K562 (cell line): Measurements from ENCODE around the gene CCDC87. TPM values are rescaled to one million over a fixed set of nuclear protein-coding genes. Genes with fewer than 3 reads are reported as not detected.
A peak's percentile ranks its signal among the peaks of the same experiment; 100 is the strongest.

Source experiments
- DACH1 ChIP-seq: fragments of 450-650 bp; IDR thresholded peaks from 2 replicates; pipeline ENCODE4 v1.6.1; 2018; ENCODE audit not compliant: partially characterized antibody
- DNMT1 ChIP-seq: fragments of 450-650 bp; IDR thresholded peaks from 2 replicates; pipeline ENCODE4 v1.6.1; 2016; ENCODE audit warnings: antibody characterized with exemption, mild to moderate bottlenecking
- FOXJ2 ChIP-seq: fragments of 200-800 bp; sonication (Bioruptor generic); IDR thresholded peaks from 2 replicates; pipeline ENCODE4 v1.6.1; 2016; ENCODE audit warnings: missing genetic modification characterization, missing compliant biosample characterization
- GATAD2A ChIP-seq: fragments of 450-650 bp; IDR thresholded peaks from 2 replicates; pipeline ENCODE4 v1.6.1; 2017
- LARP7 ChIP-seq: fragments of 450-650 bp; IDR thresholded peaks from 2 replicates; pipeline ENCODE4 v1.6.1; 2016
- NR0B1 ChIP-seq: fragments of 450-650 bp; IDR thresholded peaks from one replicate; pipeline ENCODE4 v1.6.1; 2018; ENCODE audit warnings: mild to moderate bottlenecking, moderate library complexity; ENCODE audit not compliant: partially characterized antibody
- SOX6 ChIP-seq: fragments of 450-650 bp; IDR thresholded peaks from 2 replicates; pipeline ENCODE4 v1.6.1; 2014; ENCODE audit warnings: mild to moderate bottlenecking
- TCF15 ChIP-seq: fragments of 250-450 bp; sonication (Bioruptor Pico); IDR thresholded peaks from 2 replicates; pipeline ENCODE4 v1.8.0; 2022; ENCODE audit warnings: moderate library complexity, mild to moderate bottlenecking, inconsistent platforms
- TCFL5 ChIP-seq: fragments of 250-450 bp; sonication (Bioruptor Pico); conservative IDR thresholded peaks from 2 replicates; pipeline ENCODE4 v1.6.1; 2021; ENCODE audit warnings: mild to moderate bottlenecking, moderate library complexity, matching md5 sums
- ZNF407 ChIP-seq: fragments of 450-650 bp; IDR thresholded peaks from 2 replicates; pipeline ENCODE4 v1.6.1; 2016; ENCODE audit warnings: low read depth
- ZNF561 ChIP-seq: fragments of 450-650 bp; formaldehyde crosslinking; conservative IDR thresholded peaks from 2 replicates; pipeline ENCODE4 v1.4.0; 2020; ENCODE audit warnings: mild to moderate bottlenecking, moderate library complexity
- ZNF586 ChIP-seq: fragments of 450-650 bp; formaldehyde crosslinking; conservative IDR thresholded peaks from 2 replicates; pipeline ENCODE4 v1.4.0; 2020; ENCODE audit warnings: mild to moderate bottlenecking, moderate library complexity
- polyA plus RNA-seq, 8 experiments: library from polyadenylated mRNA; depleted of rRNA in 4 of 8; stranded (reverse) in 5 of 8; unstranded in 3 of 8; fragments of >200 nt; fragmentation: Nextera tagmentation in 2 of 8; fragmentation: Illumina TruSeq in 1 of 8; extraction: Ambion mirVana in 2 of 8; extraction: Trizol in 1 of 8; gene quantifications; 2 replicates each; pipeline versions ENCODE4 v1.2.1 to v1.2.3, GENCODE V29; 2011 to 2014; ENCODE audit warnings: inconsistent platforms in 1 of 8, missing spikeins in 1 of 8
- total RNA-seq, 7 experiments: library from RNA; depleted of rRNA in 6 of 7; stranded (reverse); fragments of >200 nt in 6 of 7; fragmentation: Illumina TruSeq in 2 of 7; extraction: Trizol in 2 of 7; gene quantifications; 2 replicates each; pipeline versions ENCODE4 v1.2.1 to v1.2.3, GENCODE V29; 2011 to 2021; ENCODE audit warnings: low replicate concordance in 1 of 7
- TF ChIP-seq, protein P1 (sequence below): fragments of 250-450 bp; sonication (Bioruptor Pico); IDR thresholded peaks from 2 replicates; pipeline ENCODE4 v1.5.0; 2021; ENCODE audit warnings: mild to moderate bottlenecking, moderate library complexity

The CCDC87 gene
- total and polyA plus RNA-seq, 9 of the 15 experiments (the other 6 are each of a cell fraction or from before 2014, with no cell fraction given): 0.03 to 0.44 (median 0.15) TPM; not detected in 1

GRCh38 chr11:66592457-66593302 lies at the start of gene CCDC87, which contains the start of gene CCS (continued):
- TF ChIP-seq, protein P1, sequence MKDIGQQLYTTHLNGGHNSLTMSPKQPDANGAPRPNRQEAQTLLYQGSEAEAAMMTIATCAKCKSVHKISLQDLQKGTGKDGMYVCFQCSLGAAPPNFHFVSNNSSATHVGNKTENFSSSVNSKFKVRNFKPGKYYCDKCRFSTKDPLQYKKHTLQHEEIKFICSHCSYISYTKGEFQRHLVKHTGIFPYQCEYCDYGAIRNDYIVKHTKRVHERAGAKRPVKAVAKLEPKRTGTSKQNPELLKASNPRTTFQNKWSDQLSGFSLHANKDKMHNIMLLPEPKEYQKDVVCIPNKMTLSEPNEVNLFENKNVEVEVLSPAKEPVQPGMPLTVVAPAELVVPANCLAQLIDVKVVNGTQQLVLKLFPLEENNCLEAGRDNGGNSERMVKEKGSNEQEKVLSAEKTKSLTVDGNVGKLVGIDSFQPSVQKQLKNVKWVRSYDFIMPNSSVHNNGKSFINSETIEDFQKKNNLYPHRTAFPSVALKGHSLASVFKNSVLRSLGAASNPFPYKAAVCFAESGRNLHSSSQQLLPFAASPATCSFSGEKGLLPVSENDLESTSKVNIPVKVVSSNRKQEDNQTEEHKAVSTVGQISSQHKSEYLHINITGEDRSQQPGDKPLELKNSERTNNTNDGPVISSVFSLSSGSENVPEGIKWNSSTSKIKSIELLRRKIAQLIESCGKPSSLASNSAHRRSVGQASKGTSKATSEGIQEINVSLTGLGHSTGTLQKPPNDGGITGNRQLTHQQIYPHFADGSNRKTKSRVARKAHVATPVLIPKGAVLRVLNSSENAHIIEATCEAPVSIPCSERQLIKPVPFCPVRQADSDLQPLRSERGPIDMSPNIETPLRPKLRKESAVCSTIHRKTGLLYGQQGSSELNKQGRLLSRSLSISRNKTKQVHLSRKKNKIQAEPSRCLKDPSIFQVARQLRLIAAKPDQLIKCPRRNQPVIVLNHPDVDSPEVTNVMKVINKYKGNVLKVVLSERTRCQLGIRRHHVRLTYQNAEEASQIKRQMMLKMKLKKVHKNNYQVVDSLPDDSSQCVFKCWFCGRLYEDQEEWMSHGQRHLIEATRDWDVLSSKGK: no peak
- TF ChIP-seq GATAD2A: no peak
- TF ChIP-seq LARP7: 0 out of 2 replicates have a peak, but pooled peaks have one; percentile 50
- TF ChIP-seq ZNF586 (CRISPR knock-in tag): no peak
- TF ChIP-seq FOXJ2: peak; percentile 39; the same call in 1 of the 2 replicates
- TF ChIP-seq TCFL5 (CRISPR knock-in tag): no peak
- no peak for TF ChIP-seq TCF15 (CRISPR knock-in tag)
- peak; percentile 51 for TF ChIP-seq DACH1
- no peak; the same call in 1 of the 2 replicates for TF ChIP-seq SOX6
- TF ChIP-seq NR0B1: no peak
- TF ChIP-seq ZNF561 (CRISPR knock-in tag): no peak
- TF ChIP-seq ZNF407: no peak
- no peak for TF ChIP-seq DNMT1
